GM13976 (cell line): ENCODE measurements around the gene ASTN1.
"Not testable (repeated sequence)": the region's sequence is repeated elsewhere in the genome, so short reads cannot be mapped to it uniquely, and the experiment has no call there.

Source experiments
- DNase-seq: peaks from one replicate; pipeline ENCODE4 v3.0.0; 2012; ENCODE audit warnings: low spot score
- CTCF ChIP-seq: IDR thresholded peaks from 2 replicates; pipeline ENCODE4 v1.5.1; 2012; ENCODE audit warnings: borderline replicate concordance, mild to moderate bottlenecking; ENCODE audit not compliant: insufficient read depth; ENCODE audit errors: extremely low read depth, missing control alignments, control extremely low read depth
- in situ Hi-C: fragments of 300-500 bp; cut with MboI; formaldehyde crosslinking; loops from one replicate; pipeline ENCODE4 v1.12.0; 2022; ENCODE audit warnings: low sequenced_read_pairs, mixed read lengths, inconsistent platforms; ENCODE audit not compliant: unreplicated experiment

The ASTN1 gene

GRCh38 chr1:177080564-177080963 is 83.9 kb downstream of the ASTN1 start:
- DNase-seq = no peak
- in situ Hi-C loops = no loop called here
- TF ChIP-seq CTCF = no peak

- no peak for DNase-seq
- in situ Hi-C loops = no loop called here
These were observed 86.6 kb downstream of the ASTN1 start for GRCh38 chr1:177077734-177078499.

GRCh38 chr1:177077006-177077405 is 87.5 kb downstream of the ASTN1 start:
- in situ Hi-C loops = no loop called here
- no peak for TF ChIP-seq CTCF
- DNase-seq = no peak

More at GRCh38 chr1:177077734-177078499, 86.6 kb downstream of the ASTN1 start:
- TF ChIP-seq CTCF = no peak

GRCh38 chr1:177074811-177075210 is 89.7 kb downstream of the ASTN1 start:
- in situ Hi-C loops, DNase-seq: not testable (repeated sequence)

- in situ Hi-C loops = no loop called here
- TF ChIP-seq CTCF = no peak
- no peak for DNase-seq
These were observed 95.0 kb downstream of the ASTN1 start for GRCh38 chr1:177069490-177069889.

GRCh38 chr1:177067752-177068410 is 96.6 kb downstream of the ASTN1 start:
- no peak for DNase-seq
- TF ChIP-seq CTCF = no peak
- in situ Hi-C loops = no loop called here

- in situ Hi-C loops = no loop called here
- TF ChIP-seq CTCF = no peak
- no peak for DNase-seq
These were observed 99.1 kb downstream of the ASTN1 start for GRCh38 chr1:177065430-177065829.
